Hematopoietic multipotent progenitor cell (in vitro differentiated cells): ENCODE data around the gene ADAM23. TPM values are rescaled to one million over a fixed set of nuclear protein-coding genes. Genes with fewer than 3 reads are reported as not detected.
"Not testable (repeated sequence)": the region's sequence is repeated elsewhere in the genome, so short reads cannot be mapped to it uniquely, and the experiment has no call there.

Experiments used
- DNase-seq, 3 donors: peaks; one replicate each; pipeline ENCODE4 v3.0.0-alpha.2; 2011 to 2015; ENCODE audit warnings: low read depth in 2 of 3, low spot score in 2 of 3
- total RNA-seq: library from RNA; depleted of rRNA; stranded (reverse); fragments of >200 nt; gene quantifications from one replicate; pipeline ENCODE4 v1.2.3, GENCODE V29; 2012

ADAM23 gene
- total RNA-seq = under 0.01 TPM

GRCh38 chr2:206442833-206443734 is at the start of gene ADAM23:
TSS of gene ADAM23 (plus strand) at chr2:206443532. CDS start at chr2:206443867, 335 bp downstream.
- peak in 2 of 3 donors; percentile 26 to 38 for DNase-seq

DNA sequence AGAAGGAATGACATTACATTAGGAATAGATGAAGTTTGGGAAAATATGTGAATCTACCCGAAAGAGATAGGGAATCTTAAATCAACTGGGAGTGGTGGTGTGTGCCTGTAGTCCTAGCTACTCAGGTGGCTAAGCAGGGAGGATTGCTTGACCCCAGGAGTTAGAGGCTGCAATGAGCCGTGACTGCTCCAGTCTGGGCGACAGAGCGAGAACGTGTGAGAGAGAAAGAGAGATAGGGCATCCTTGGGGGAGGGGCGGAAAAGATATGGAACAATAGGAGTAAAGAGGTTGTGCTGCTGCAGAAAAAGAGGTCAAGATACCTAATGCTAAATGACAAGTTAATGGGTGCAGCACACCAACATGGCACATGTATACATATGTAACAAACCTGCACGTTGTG is 47.1 kb upstream of the ADAM23 start:
- no peak for DNase-seq

DNA sequence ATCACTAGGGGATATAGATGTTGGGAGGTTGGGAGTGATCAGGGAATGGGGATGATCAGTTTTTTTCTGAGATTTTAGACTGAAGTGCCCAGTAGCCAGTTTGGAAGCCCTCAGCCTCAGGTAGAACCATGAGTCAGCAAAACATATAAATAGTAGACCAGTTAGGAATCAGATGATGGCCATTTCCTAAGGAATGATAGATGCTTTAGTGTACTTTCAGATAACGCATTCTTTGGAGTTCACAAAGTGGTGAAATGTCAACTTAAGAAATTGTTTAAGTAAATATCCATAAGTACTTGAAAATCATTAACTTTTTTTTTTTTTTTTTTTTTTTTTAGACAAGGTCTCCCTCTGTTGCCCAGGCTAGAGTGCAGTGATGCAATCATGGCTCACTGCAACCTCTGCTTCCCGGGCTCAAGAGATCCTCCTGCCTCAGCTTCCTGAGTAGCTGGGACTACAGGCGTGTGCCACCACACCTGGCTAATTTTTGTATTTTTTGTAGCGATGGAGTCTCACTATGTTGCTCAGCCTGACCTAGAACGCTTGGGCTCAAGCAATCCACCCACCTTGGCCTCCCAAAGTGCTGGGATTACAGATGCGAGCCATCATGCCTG is 40.3 kb upstream of the ADAM23 start:
- not testable (repeated sequence) for DNase-seq

GRCh38 chr2:206408323-206409320 is 34.7 kb upstream of the ADAM23 start:
- DNase-seq = no peak

GRCh38 chr2:206410714-206411113 is 32.6 kb upstream of the ADAM23 start:
- no peak for DNase-seq

GRCh38 chr2:206415618-206416243 is 27.6 kb upstream of the ADAM23 start:
- DNase-seq = no peak

DNA sequence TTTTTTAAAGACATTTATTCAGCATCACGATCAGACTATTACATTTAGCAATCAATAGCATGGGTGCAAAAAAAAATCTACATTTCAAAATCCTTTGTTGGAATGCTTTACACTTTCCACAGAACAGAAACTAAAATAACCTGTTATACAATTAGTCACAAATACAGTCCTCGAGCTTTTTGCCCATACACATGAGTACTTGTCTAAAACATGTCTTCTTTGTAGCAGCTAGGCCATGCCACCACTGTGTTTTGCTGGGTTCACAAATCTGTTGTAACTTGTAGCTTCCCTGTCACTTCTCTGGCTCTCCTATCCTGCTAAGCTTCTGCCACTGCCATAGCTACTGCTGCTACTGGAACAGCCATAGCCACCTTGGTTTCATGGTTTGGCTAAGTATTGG is 24.4 kb upstream of the ADAM23 start:
- no peak for DNase-seq

- no peak for DNase-seq
Measured at GRCh38 chr2:206420721-206421120, 22.6 kb upstream of the ADAM23 start.

DNA sequence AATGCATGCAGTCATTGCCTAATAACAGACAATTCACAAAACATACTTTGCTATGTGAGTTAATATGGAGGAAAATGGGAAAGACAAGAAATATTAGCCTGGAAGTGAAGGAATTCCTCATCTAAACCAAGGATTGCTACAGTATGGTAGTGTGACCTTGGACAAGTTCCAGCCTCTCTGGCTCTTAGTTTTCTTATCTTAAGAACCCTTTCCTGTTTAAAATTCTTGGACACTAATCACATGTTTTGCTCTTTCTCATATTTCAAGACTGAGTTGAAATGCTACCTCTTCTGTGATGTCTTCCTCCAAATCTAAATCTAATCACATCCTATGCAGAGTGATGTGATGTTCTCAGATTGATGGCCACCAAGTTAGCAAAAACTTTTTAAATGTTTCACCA is 20.8 kb upstream of the ADAM23 start:
- no peak for DNase-seq

GRCh38 chr2:206423147-206423546 is 20.2 kb upstream of the ADAM23 start:
- DNase-seq = no peak

GRCh38 chr2:206424134-206424533 is 19.2 kb upstream of the ADAM23 start:
- no peak for DNase-seq

DNA sequence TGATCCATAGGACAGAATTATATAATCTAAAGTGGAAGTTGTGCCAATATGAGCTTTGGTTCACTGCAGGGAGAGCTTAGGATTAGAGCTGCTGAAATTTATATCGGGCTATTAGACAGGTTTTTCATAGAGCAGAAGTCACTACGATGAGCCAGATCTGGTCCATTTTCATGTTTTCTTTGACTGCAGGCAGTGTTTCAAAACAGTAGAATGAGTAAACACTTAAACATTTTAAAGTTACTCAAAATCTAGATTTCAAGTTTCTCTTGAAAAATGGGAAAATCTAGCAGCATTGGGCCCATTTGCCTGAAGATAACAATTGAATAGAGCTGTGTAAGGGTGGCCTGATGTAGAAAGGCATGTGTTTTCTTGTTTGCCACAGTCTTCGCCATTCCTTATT is 14.5 kb upstream of the ADAM23 start:
- no peak for DNase-seq

- no peak for DNase-seq
Measured at GRCh38 chr2:206430452-206430851, 12.9 kb upstream of the ADAM23 start.

DNA sequence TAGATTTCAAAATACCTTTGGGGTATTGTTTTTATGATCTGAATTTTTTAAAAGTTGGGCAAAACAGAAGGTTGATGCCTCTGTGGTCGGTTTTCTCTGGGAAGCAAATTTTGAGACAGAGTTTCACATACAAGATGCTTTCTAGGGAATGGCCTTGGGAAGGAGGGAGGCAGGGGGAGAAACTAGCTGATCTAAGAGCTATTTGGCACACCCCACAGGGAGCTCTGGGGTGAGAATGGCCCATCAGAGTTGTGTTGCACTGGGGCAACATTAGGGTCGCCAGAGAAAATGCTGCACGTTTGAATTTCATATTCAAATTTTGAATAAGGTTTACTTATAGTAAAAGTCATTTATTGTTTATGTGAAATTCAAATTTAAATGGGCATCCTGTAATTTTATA is 11.9 kb upstream of the ADAM23 start:
- DNase-seq = no peak

- no peak for DNase-seq
Measured at GRCh38 chr2:206432193-206433082, 10.9 kb upstream of the ADAM23 start.

DNA sequence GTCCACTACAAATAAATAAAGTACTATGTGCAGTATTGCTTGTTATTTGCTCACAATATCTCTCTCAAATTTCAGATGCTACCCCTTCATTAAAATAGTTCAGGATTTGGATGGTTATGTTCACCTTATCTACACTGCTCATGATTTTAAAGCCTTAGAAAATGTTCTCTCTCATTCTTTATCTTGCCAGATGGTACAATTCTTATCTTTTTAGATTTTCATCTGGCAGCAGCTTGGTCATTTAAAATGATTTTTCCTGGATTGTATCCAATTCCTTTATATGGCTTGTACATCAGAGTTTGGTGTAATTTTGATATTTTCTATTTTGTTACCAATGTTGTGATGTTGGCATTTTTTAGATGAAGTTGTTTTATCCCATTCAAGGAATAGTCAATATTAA is 10.1 kb upstream of the ADAM23 start:
- no peak for DNase-seq

- DNase-seq = no peak
Measured at GRCh38 chr2:206433686-206434085, 9.6 kb upstream of the ADAM23 start.

- DNase-seq = no peak
Measured at GRCh38 chr2:206435742-206436141, 7.6 kb upstream of the ADAM23 start.

DNA sequence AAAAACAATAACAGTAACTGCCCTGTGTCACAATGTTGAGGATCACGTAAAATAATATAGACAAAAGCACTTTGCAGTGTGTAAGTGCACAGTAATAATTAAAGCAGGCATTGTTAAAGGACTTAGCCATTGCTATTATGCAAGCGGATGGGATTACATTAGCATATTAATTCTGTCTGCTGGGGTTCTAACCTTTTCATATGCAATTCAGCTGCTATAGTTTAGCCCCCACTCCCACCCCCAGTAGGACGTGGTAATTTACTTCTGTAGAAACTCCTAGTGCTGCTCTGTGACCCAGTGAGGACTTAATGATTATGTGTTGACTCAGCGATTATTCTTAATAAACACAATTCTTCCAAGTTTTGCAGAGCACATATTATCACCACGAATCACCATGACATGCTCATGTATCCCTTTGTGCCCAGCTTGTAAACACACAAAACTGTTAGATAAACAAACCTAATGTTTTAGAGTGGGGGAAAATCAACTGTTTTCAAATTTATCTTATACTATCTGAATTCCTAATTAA is 5.1 kb upstream of the ADAM23 start:
- DNase-seq = no peak
